GM10266 (cell line): ENCODE data around the gene LTBP2.

Experiments
- DNase-seq: peaks from one replicate; pipeline ENCODE4 v3.0.0; 2012; ENCODE audit errors: extremely low spot score
- CTCF ChIP-seq: IDR thresholded peaks from 2 replicates; pipeline ENCODE4 v1.5.1; 2012; ENCODE audit warnings: mild to moderate bottlenecking, low read depth; ENCODE audit not compliant: control insufficient read depth, insufficient read depth; ENCODE audit errors: missing control alignments

LTBP2 gene

GRCh38 chr14:74469548-74470518 lies 142.2 kb downstream of the LTBP2 start:
- no peak for DNase-seq
- no peak for TF ChIP-seq CTCF

GRCh38 chr14:74468513-74468912 lies 143.5 kb downstream of the LTBP2 start:
- no peak for DNase-seq
- no peak for TF ChIP-seq CTCF

GRCh38 chr14:74465335-74465734 lies 146.7 kb downstream of the LTBP2 start:
- no peak for TF ChIP-seq CTCF
- no peak for DNase-seq

- DNase-seq = no peak
- TF ChIP-seq CTCF = no peak
Observed at GRCh38 chr14:74464785-74465184, 147.3 kb downstream of the LTBP2 start.

- no peak for DNase-seq
- no peak for TF ChIP-seq CTCF
Observed at GRCh38 chr14:74463697-74464096, 148.3 kb downstream of the LTBP2 start.

GRCh38 chr14:74462993-74463392 lies 149.0 kb downstream of the LTBP2 start:
- DNase-seq = no peak
- no peak for TF ChIP-seq CTCF

- TF ChIP-seq CTCF = no peak
- no peak for DNase-seq
Observed at GRCh38 chr14:74459976-74460375, 152.1 kb downstream of the LTBP2 start.
